OCI-LY1 (cell line): ENCODE results near the gene PBX3.

Experiments
- H2AFZ ChIP-seq: fragments of 200-600 bp; sonication (generic), shearing (Covaris generic); 2 replicates; pipeline ENCODE4 v1.6.0; 2014; ENCODE audit warnings: antibody characterized with exemption, mild to moderate bottlenecking, low read length
- H3F3A ChIP-seq: fragments of 200-600 bp; sonication (generic), shearing (Covaris generic); 2 replicates; pipeline ENCODE4 v1.6.0; 2014; ENCODE audit warnings: mild to moderate bottlenecking, antibody characterized with exemption, low read length, moderate library complexity; ENCODE audit not compliant: insufficient read depth
- H3K27ac ChIP-seq: fragments of 200-600 bp; sonication (generic); 2 replicates; pipeline ENCODE4 v1.5.1; 2014; ENCODE audit warnings: low read length, mixed run types, mild to moderate bottlenecking, low read depth; ENCODE audit not compliant: poor library complexity, severe bottlenecking
- H3K27me3 ChIP-seq: fragments of 200-600 bp; sonication (generic); 2 replicates; pipeline ENCODE4 v1.6.0; 2014; ENCODE audit warnings: antibody characterized with exemption, mild to moderate bottlenecking, low read length, moderate library complexity; ENCODE audit not compliant: insufficient read depth
- H3K36me3 ChIP-seq: fragments of 200-600 bp; sonication (generic); 2 replicates; pipeline ENCODE4 v1.6.1; 2014; ENCODE audit warnings: mild to moderate bottlenecking, antibody characterized with exemption, low read length, moderate library complexity, mixed read lengths; ENCODE audit not compliant: insufficient read depth
- H3K4me1 ChIP-seq: fragments of 200-600 bp; sonication (generic); 2 replicates; pipeline ENCODE4 v1.5.1; 2014; ENCODE audit warnings: mild to moderate bottlenecking, low read length, moderate library complexity; ENCODE audit not compliant: insufficient read depth, severe bottlenecking
- H3K4me2 ChIP-seq: fragments of 200-600 bp; sonication (generic), shearing (Covaris generic); 2 replicates; pipeline ENCODE4 v1.6.1; 2014; ENCODE audit warnings: low read length
- H3K4me3 ChIP-seq: fragments of 200-600 bp; sonication (generic); 2 replicates; pipeline ENCODE4 v1.5.1; 2014; ENCODE audit warnings: low read length, low read depth, mild to moderate bottlenecking, mixed read lengths; ENCODE audit not compliant: poor library complexity, severe bottlenecking
- H3K79me2 ChIP-seq: fragments of 200-600 bp; shearing (Covaris generic); 2 replicates; pipeline ENCODE4 v1.6.1; 2016; ENCODE audit warnings: mixed run types, low read length, mixed read lengths; ENCODE audit not compliant: insufficient read depth
- H3K9ac ChIP-seq: fragments of 200-600 bp; sonication (generic), shearing (Covaris generic); 2 replicates; pipeline ENCODE4 v1.6.1; 2014; ENCODE audit warnings: mild to moderate bottlenecking, low read length, mixed read lengths
- H3K9me2 ChIP-seq: fragments of 200-600 bp; sonication (generic), shearing (Covaris generic); 2 replicates; pipeline ENCODE4 v1.6.1; 2014; ENCODE audit warnings: low read depth, mild to moderate bottlenecking, low read length, mixed read lengths
- H3K9me3 ChIP-seq: fragments of 200-600 bp; shearing (Covaris generic); 2 replicates; pipeline ENCODE4 v1.6.1; 2014; ENCODE audit warnings: low read length, mixed read lengths
- H4K20me1 ChIP-seq: fragments of 200-600 bp; sonication (generic), shearing (Covaris generic); 2 replicates; pipeline ENCODE4 v1.6.0; 2016; ENCODE audit warnings: mild to moderate bottlenecking, low read length; ENCODE audit not compliant: insufficient read depth
- CTCF ChIP-seq: fragments of 200-600 bp; sonication (generic), shearing (Covaris generic); IDR thresholded peaks from 2 replicates; pipeline ENCODE4 v1.5.1; 2017; ENCODE audit warnings: mild to moderate bottlenecking, antibody characterized with exemption, low read length, moderate library complexity, mixed read lengths
- EZH2 ChIP-seq: fragments of 200-600 bp; sonication (generic), shearing (Covaris generic); IDR thresholded peaks from 2 replicates; pipeline ENCODE4 v1.8.0; 2017; ENCODE audit warnings: borderline replicate concordance, mixed run types, mild to moderate bottlenecking, antibody characterized with exemption, low read length, moderate library complexity, mixed read lengths

The PBX3 gene

GRCh38 chr9:125706651-125707471, 40.3 kb upstream of the PBX3 start, which contains the start of gene MAPKAP1:
Gene MAPKAP1, minus strand, starts transcription at chr9:125707208. Its CDS starts 34,634 bp downstream, at chr9:125672574.
- TF ChIP-seq EZH2 (no peak), CTCF (no peak)
- Histone ChIP-seq H2AFZ (peak within 1 kb of the TSS; percentile 3), H3F3A (no peaks in the 10 kb centered on the region), H3K4me1 (peaks cover 34% of the 10 kb centered on the region), H3K4me3 (peak within 1 kb of the TSS; percentile 100), H3K4me2 (peak within 1 kb of the TSS; percentile 98), H3K9me3 (no peaks in the 10 kb centered on the region), H3K27ac (peak within 1 kb of the TSS; percentile 11), H4K20me1 (no peaks in the 10 kb centered on the region), H3K36me3 (no peaks in the 10 kb centered on the region), H3K9me2 (no peaks in the 10 kb centered on the region), H3K79me2 (peaks cover 40% of the 10 kb centered on the region), H3K9ac (peak within 1 kb of the TSS; percentile 95), H3K27me3 (no peaks in the 10 kb centered on the region)

- TF ChIP-seq CTCF, result no peak
- TF ChIP-seq EZH2, result no peak
- Histone ChIP-seq H3K9ac (peak overlapping the region; percentile 95), H3F3A (no peaks in the 10 kb centered on the region), H4K20me1 (no peaks in the 10 kb centered on the region), H3K27me3 (no peaks in the 10 kb centered on the region), H3K4me3 (peak overlapping the region; percentile 100), H3K4me2 (peak overlapping the region; percentile 98), H3K36me3 (no peaks in the 10 kb centered on the region), H3K4me1 (peaks cover 34% of the 10 kb centered on the region), H3K27ac (peak overlapping the region; percentile 3), H3K9me3 (no peaks in the 10 kb centered on the region), H3K9me2 (no peaks in the 10 kb centered on the region), H2AFZ (peak overlapping the region; percentile 3), H3K79me2 (peaks cover 38% of the 10 kb centered on the region)
Observed at GRCh38 chr9:125707472-125707804, 39.7 kb upstream of the PBX3 start.

- Histone ChIP-seq H3K27me3 (no peaks in the 10 kb centered on the region; the same call in 1 of the 2 replicates), H3K79me2 (no peaks in the 10 kb centered on the region), H3K36me3 (no peaks in the 10 kb centered on the region), H2AFZ (no peak overlapping the region), H3K9me3 (no peaks in the 10 kb centered on the region), H3F3A (no peaks in the 10 kb centered on the region), H3K4me3 (no peak overlapping the region), H3K27ac (no peak overlapping the region), H4K20me1 (no peaks in the 10 kb centered on the region), H3K4me1 (no peaks in the 10 kb centered on the region), H3K9ac (no peak overlapping the region), H3K4me2 (no peak overlapping the region), H3K9me2 (no peaks in the 10 kb centered on the region)
- no peak for TF ChIP-seq CTCF
- no peak for TF ChIP-seq EZH2
Observed at GRCh38 chr9:125726456-125727132, 20.6 kb upstream of the PBX3 start.
